GM10266 (cell line): ENCODE data around the gene CEP72.

Experiments
- DNase-seq: peaks from one replicate; pipeline ENCODE4 v3.0.0; 2012; ENCODE audit errors: extremely low spot score
- CTCF ChIP-seq: IDR thresholded peaks from 2 replicates; pipeline ENCODE4 v1.5.1; 2012; ENCODE audit warnings: mild to moderate bottlenecking, low read depth; ENCODE audit not compliant: control insufficient read depth, insufficient read depth; ENCODE audit errors: missing control alignments

The CEP72 gene

DNA sequence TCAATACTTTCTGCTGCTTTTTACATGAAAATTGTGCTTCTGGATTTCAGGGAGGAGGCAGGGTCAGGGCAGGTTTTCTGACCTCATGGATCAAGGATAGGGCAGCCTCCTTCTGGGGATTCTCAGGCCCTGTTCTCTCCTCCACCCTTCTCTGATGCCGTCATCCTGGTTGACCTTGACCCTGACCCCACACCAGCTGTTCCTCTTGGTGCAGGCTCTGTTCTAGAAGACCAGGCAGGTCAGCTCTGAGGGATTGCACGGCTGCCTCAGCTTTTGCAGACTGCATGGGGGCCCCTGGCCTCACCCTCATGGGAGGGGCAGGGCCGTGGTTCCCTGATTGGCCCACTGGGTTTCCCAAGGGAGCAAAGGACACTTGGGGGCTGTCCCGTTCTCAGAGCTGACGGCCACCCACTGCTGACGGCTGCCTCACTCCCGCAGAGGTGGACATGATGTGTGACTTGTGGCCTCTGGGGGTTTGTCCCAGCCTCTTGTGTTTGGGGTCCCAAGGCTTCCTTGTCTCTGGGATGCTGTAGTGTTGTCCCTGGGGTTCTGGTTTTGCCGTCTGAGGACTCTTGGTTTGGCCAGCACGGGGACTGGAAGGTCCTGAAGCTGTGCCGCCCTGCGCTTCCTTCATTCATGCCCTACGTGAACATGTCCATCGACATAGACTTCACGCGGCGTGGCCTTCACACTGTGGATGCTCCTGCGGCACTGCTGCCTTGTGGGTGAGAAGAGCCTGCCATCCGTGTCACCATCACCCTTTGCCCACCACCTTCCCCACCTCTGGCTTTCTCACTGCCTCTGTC, 34.5 kb downstream of the CEP72 start:
- no peak for DNase-seq
- no peak for TF ChIP-seq CTCF

DNA sequence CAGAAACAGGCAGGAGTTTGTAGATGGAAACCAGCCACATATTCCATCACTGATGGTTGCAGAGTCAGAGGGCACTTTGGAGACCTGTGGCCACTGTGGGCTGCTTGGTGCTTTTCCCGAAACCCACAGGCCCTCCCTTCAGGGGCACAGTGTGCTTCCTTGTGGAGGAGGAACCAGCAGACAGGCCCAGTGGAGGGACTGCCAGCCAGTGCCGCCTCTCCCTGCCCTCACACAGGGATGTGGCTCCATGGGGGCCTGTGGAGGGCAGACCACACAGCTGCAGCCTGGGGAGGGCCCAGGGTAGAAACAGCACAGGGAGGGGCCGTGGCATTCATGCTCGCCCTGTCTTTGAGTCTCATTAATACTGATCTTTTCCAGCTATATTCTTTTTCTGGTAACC, 35.2 kb downstream of the CEP72 start:
- no peak for TF ChIP-seq CTCF
- no peak for DNase-seq

GRCh38 chr5:647727-648126, 35.6 kb downstream of the CEP72 start:
- no peak for DNase-seq
- TF ChIP-seq CTCF = no peak

GRCh38 chr5:651296-652022, 39.3 kb downstream of the CEP72 start:
- DNase-seq = no peak
- TF ChIP-seq CTCF = no peak

GRCh38 chr5:652023-652515, 39.9 kb downstream of the CEP72 start:
- no peak for TF ChIP-seq CTCF
- no peak for DNase-seq

DNA sequence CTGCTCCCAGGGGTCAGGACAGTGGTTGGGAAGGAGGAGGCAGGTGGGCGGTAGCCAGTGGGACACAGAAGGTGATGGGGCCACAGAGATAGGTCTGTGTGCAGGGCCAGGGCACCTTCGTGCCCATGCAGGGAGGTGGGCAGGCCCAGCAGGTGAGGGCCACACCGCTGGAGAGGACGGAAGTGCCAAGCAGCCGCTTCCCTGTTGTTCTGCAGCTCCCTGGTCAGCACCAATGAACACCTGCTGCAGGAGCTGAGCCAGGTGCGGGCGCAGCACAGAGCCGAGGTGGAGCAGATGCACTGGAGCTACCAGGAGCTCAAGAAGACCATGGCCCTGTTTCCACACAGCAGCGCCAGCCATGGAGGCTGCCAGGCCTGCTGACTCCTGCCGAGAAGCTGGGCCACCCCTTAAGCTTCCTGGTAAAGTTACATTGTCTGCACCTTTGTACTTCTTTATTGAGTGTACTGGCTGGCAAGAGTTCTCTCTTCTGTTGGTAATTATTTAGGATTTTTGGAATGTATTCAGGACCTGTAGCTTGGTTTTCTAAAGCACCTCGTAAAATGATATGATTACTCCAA, 40.7 kb downstream of the CEP72 start:
- DNase-seq = no peak
- no peak for TF ChIP-seq CTCF
